Muscle of arm (tissue), 12 donors: ENCODE results near the gene IFT88. TPM values are rescaled to one million over a fixed set of nuclear protein-coding genes. Genes with fewer than 3 reads are reported as not detected.

Source experiments
- DNase-seq: peaks from one replicate; pipeline ENCODE4 v3.0.0-alpha.2; 2013
- polyA plus RNA-seq, 12 donors: library from polyadenylated mRNA; unstranded; fragments of 120-200 nt; gene quantifications; one replicate each; pipeline ENCODE4 v1.2.1, GENCODE V29; 2013; ENCODE audit not compliant: insufficient read length in 12 of 12

IFT88 gene
- polyA plus RNA-seq, 12 donors: 12.6 to 27.8 (median 16.8) TPM; not detected in 1

DNA sequence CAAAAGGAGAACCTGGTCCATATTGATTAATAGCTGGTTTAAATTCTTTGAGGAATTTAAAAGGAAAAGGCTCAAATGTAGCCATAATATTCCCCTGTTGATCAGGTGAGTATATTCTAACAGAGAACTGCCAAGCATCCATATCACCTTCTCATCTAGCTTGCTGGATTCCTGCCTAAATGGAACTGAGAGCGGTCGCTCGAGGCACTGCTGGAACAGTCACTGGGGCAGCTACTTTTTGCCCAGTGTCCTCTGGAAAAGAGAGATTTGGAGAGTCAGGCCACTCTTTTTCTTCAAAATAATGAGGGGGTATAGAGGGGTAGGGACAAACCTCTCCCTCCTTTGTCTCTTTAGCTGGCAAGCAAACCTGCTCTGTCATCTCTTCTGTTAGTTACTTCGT, 117.1 kb downstream of the IFT88 start:
- DNase-seq: no peak

DNA sequence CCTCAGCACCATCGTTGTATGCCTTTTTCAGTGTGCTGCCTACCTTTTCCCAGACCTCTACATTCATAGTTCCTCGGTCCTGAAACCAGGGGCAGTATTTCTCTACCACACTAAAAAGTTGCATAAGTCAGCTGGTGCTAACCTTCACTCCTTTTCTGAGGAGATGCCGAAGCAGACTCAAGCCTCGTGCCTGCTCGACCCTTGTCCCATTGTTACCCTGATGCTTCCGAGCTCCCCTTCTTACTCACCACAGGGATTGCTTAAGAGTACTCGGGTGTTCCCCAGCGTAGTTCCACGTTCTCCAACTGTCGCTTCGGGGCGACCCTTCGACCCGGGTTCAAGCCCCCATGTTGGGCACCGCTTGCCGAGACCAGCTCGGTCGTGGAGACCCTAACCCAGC, 117.6 kb downstream of the IFT88 start:
- no peak for DNase-seq

DNA sequence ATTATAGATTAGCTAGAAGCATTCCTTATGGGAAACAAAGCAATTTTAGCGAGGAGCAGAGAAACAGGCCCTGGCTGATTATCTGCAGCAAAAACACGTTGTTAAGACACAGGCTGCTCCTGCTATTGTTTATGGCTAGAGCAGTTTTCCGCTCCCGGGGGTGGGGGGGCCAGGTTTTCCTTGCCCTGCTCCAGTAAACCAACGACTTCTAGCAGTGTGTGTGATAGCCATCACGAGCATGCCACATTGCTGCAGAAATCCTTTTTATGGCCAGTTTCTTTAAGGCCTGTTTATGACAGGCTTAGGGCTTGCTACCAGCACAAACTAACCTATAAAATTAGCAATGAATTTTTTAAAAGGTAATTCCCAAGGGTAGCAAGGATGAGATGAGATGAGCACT, 118.1 kb downstream of the IFT88 start:
- DNase-seq: no peak

DNA sequence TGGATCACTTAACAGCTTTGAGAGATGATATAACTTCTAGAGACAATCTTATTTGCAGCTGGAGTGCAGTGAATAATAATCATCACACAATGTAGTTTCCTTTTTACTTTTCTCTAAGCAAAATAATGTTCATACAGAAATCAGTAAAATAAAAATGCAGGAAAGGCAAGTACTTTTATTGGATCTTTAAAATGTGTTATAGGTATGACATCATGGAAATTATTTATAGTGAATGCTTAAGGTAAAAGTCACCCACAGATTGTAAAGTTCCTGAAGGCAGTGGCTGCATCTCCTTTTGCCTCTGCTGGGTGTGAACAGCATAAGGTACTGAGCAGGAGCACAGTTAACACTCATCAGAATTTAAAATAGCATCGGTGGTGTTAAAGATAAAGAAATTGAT, 119.2 kb downstream of the IFT88 start:
- no peak for DNase-seq

DNA sequence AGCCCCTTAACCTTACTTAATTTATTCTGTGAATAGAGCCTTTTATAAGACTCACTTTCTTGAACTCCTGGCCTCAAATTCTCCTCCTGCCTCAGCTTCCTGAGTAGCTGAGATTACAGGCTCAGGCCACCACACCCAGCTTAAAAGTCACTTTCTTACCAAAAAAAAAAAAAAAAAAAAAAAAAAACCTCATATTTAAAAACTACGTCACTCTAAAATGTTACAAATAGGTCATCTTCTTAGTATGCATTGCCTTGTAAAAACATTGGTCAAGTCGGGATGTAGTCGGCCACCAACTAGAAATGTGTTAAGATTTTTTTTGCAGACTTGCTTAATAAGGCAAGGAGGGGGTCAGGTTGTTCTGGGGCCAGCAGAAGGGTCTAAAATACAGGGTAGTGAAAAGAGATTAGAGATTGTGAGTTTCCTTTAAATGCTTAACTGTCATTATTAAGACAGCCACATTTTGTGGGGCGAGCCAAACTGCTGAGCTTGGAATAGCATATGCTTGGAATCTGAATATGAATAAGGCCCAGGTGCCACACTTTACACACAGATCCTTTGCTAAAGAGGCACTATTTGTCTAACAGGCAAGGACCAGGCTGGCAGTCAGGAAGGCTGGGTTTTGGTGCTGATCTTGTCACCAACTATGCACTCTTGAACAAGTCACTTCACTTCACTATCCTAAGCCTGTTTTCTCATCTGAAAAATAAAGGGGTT, 120.1 kb downstream of the IFT88 start:
- no peak for DNase-seq

DNA sequence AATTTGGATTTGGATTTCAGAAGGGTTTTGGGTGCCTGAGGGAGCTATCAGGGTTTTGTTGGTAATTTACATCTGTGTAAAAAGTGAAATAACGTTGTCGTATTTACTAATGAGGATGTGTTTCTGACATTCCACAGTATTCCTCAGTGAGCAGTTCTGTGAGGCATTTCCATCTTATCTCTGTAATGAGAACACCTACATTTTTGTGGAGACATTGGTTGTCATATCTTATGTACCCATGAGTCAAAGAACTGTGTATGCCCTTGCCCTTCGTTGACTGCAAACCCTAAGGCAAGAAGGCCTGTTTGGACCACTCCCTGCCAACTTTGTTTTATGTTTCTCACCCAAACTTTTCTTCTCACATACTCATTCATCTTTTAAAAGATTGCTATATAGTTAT, 122.3 kb downstream of the IFT88 start:
- DNase-seq: no peak

DNA sequence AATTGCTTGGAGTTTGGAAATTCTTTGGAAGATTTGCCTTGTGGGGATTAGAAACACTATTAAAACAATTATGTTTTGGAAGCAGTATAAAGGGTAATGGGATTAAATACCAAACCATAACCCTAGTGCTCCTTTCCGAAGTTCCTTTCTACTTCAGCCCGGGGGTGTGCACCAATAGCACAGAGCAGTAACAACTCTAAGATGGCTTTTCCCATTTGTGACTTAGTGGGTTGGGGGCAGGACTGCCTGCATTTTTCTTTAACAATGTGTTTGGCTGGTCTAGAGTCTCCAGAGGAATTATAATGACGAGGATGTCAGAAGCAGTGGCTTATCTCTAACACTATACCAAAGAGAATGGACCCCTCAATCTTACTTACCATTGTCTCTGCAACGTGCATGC, 124.7 kb downstream of the IFT88 start:
- no peak for DNase-seq

DNA sequence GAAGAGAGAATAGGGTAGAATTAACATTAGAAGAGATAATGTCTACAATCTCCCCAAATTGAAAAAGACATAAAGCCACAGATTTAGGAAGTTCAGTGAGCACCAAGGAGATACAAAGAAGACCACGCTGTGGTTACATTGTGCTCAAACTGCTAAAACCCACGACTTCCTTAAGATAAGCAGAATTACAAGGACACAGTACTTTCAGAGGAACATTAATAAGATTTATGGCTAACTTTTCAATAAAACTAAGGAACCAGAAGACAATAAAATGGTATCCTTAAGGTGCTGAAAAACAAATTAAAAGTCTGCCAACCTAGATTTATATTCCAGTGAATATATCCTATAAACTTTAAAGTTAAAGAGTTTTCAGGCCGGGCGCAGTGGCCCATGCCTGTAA, 129.1 kb downstream of the IFT88 start:
- no peak for DNase-seq

DNA sequence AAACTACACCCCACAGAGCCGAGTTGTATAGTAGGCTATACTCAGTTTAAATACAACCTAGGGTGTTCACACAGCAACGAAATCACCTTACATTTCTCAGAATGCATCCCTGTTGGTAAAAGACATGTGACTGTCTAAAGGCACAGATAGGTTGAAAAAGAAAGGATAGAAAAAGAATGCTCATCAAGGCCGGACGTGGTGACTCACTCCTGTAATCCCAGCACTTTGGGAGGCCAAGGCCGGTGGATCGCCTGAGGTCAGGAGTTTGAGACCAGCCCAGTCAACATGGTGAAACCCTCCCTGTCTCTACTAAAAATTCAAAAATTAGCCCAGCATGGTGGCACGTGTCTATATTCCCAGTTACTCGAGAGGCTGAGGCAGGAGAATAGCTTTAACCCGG, 132.8 kb downstream of the IFT88 start:
- DNase-seq: no peak

DNA sequence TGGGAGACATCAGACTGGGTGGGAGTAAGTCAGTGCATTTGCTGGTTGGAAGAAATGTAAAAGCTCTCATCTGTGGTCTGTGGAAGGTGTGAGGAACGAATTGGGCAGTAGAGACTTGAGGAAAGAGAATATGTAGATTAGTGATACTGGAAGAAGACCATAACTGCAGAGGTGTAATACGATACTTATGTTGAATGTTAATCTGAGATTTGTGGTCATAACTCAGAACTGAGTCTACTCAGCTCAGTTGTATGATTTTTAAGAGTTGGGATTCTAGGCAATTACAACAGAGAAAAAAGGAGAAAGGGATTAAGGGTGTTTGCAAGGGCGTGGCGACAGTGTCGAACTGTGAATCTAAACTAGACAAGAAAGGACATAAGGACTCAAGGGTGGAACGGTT, 133.3 kb downstream of the IFT88 start:
- DNase-seq: no peak

DNA sequence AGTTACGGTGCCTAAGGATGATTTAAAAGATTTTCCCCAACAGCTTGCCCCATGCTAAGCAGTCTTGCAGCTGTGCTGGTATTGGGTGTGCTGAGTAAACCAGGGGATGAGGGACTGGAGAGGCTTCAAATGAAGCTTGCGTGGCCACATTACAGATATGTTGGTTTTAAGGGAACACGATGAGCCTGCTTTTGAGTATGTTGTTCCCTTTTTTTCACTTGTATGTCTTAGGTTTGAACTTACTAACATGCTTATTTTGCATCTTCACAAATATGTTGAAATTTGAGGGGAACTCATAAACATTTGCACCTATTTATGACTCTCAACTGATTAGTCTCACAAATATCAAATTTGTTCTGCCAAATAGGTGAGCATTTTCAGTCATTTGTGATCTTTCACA, 134.5 kb downstream of the IFT88 start:
- DNase-seq: no peak

DNA sequence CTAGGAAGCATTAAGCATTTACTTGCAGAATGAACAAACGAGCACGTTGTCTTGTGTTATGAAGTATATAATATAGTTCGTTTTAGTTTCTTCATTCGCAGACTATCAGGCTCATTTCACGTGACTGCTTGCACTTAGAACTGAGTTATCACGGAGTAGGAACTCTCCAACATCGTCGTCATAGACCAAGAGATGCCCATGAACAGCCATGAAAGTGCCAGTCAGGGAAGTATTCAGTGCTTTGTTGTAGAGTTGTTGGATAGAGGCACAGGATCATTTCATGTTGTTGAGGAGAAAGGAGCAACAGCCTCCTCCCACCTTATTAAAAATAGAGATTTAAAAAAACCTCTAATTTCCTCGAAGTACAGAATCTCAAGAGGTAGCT, 135.6 kb downstream of the IFT88 start:
- no peak for DNase-seq

DNA sequence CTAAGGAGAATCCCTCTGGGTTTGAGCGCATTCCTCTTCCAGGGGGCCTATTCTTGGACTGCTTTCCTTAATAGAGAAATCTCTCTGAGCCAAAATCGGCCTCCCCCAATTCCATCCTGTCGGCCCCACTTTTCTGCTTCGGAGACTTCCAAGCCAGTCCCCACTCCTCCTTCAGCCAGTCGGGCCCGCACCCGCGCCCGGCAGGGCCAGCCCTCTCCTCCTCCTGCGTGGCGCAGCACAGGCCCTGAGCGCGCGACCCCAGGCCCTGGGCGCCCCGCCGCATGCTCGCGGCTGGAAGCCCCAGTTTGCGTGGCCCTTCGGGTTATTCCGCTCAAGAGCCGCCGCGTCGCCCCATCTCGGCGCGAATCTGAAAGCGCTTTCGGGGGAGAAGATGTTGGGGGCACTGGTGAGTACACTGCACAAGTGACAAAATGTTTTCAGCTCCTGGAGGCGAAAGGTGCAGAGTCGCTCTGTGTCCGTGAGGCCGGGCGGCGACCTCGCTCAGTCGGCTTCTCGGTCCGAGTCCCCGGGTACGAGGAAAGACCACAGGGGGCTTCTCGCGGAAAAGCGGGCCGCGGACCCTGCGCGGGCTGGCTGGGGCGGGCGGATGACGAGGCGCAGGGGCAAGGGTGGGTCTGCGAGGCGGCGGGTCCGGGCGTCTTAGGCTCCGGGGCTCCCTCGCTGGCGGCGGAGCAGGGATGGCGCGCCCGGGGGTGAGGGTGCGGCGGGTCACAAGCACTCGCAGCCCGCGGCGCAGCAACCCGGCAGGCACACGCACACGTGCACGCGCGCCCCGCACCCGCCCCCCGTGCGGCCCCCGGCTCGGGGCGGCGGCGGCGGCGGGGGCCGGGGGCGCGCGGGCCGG, 136.2 kb downstream of the IFT88 start, which contains the start of gene IL17D:
Gene IL17D (plus strand): TSS at position 785 of the 865 bp plus-strand sequence. CDS start 303 bp downstream, outside the sequence.
- no peak for DNase-seq

DNA sequence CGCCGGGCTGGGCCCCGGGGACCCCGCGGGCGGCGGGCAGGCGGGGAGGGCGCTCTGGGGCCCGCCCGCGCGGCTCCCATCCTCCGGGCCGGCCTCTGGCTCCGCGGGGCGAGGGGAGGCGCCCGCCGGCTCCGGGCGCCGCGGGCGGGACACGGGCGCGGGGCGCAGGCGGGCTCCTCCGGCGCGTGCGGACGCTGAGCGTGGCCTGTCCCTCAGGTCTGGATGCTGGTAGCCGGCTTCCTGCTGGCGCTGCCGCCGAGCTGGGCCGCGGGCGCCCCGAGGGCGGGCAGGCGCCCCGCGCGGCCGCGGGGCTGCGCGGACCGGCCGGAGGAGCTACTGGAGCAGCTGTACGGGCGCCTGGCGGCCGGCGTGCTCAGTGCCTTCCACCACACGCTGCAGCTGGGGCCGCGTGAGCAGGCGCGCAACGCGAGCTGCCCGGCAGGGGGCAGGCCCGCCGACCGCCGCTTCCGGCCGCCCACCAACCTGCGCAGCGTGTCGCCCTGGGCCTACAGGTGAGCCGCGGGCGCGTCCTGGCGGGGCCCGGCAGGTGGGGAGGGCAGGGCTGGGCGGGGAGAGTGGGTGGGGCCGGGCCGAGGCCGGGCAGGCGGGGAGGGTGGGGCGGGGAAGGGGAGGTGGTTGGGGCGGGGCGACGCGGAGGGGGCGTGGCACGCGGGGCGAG, 137.0 kb downstream of the IFT88 start:
- DNase-seq: peak; percentile 74

DNA sequence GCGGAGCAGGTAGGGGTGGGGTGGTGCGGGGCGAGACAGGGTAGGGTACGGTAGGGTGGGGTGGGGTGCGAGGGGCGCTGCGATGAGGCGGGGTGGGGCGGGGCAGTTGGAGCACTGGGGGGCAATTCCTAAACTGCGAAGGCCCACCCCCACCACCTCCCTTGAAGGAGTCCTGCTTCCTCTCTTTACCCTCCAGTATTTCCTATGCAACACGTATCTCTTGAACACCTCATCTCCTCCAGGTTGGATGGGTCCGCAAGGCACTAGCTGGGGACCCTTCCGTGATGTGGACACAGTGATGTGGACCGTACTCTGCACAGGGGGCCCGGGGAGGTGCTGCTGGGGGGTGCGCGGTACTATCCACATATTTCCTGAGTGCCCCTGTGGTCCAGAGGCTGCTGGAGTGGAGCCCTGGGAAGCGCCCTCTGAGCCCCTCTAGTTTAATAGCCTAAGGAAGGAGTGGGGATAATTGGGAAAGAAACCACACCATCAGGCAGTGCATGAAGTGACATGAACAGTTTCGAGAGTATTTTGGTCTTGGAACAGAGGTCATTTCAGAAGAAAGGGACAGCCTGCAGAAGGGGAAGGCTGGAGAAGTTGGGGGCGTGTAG, 137.6 kb downstream of the IFT88 start:
- DNase-seq: no peak

DNA sequence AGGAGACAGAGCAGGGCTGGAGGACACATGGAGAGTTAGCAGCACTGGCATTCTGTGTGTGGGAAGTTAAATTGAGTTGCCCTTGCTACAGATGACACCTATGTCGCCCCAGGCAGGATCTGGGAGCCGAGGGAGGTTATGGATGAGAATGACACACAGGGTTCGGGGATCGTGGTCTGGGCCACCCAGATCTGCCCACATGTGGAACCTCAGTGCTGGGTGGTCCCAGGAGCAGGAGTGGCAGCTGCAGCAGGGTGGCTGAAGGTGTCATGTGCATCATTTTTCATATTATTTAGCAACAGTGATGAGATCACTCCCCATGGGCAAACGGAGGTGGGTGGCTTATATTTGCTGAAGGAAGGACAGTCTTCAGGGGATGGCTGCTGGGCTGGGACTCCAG, 139.7 kb downstream of the IFT88 start:
- no peak for DNase-seq

DNA sequence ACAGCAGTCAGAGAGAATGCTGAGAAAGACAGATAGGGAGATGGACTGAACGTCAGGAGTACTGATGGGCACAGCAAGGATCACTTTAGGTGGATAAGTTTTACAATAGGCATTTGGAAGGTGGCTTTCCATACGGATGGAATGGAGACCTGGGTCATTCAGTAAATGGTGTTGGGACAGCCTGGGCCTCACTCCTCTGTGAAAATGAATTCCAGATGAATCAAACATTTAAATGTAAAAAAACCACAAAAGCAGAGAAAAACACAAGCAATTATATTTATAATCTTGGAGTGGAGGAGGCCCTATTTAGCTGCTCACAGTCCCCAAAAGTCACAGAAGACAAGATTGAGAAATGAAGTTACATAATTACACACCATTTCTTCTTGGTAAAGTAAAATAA, 141.3 kb downstream of the IFT88 start:
- DNase-seq: no peak

DNA sequence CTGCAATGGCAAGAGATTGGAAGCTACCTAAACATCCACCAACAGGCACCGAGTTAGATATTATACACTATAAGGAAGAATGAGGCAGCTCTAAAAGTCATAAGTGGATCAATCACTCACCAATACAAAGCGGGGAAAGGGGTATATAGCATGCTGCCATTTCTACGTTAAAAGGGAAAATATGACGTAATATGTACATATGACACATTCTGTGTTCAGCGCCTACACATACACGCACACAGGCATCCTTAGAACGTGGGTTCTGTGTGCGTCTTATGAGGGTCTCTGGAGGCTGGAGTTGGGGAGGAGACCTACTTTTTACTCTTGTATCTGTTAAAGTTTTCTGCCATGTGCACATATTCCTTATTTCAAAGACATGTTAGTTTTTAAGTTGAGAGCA, 142.4 kb downstream of the IFT88 start:
- no peak for DNase-seq

DNA sequence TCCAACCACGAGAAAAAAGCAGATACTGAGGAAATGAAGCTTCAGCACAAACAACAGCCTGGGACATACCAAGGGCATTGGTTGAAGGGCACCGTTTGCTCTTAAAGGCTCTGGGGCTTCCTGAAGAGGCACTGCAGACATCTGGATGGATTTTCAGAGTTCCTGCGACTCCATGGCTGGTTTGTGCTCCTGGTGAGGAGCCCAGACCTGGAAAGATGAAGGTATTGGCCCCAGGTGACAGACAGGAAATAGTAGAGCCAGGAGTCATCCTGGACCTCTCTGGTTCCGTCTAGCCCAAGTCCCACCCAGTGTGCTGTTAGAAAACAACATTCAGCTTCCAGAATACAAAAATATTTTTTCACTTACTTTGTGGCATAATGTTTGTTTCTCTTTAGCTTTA, 142.8 kb downstream of the IFT88 start:
- no peak for DNase-seq

DNA sequence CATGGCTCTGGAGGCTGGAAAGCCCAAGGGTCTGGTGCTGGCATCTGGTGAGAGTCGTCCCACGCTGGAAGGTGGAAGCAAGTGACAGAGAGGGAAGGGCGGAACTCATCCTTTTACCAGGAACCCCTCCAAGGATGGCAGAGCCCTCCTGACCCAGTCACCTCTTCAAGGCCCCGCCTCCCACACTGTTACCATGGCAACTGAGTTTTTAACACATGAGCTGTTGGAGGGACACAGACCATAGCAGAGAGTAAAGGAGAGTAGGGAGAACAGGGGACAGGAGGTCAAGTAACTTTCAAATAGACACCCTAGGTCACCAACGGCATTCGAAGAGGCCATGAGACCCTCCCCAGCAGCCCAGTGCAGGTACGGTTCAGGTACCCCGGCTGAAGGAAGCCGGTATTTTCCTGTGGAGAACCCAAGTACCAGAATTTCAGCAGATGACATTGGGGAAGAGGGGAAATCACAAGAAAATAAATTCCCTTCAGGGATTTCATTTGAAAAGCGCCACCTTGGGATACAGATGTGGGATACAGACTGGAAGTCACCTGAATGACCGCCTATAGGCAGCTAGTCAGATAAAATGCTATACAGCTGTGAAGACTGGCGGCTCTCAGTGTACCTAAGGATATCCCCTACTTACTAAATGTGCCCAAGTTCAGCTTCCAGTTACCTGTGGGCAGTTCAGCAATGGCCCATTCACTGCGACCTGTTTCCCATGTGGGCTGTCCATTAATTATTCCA, 144.5 kb downstream of the IFT88 start:
- DNase-seq: no peak

DNA sequence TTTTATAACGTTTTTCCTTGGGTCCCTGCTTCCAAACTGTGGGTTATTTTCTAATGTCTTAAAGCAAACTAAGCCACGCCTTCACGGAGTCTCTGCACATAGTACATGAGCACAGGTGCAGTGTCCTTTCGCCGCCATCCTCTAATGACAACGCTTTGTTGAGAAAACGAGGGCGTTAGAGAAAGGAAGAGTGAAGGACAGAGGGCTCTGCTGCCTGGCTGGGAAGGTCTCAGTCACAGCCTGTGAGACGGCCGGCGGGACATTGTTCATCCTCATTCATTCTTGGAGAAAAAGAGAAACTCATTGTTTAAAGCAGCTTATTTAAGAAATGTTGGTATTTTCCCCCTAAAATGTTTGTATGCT, 146.0 kb downstream of the IFT88 start:
- DNase-seq: no peak

DNA sequence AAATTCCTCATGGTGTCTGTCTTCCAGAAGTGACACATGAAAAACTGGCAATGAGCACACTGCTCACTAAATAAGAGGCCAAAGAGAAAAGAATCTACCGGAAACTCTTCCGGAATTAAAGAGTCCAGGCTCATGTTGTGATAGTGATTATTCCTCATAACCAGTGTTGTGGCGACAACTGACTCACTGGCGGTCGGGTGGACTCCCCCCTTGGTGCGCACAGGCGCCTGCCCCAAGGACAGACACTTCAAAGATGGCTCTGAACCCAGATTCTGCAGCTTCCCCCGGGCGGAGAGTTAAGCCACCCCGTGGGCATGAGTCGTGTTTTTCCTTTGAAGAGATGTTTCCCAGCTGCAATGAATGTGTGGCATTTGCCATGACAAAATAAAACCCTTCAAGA, 146.8 kb downstream of the IFT88 start:
- no peak for DNase-seq
